Activated CD4-positive, alpha-beta T cell treated with anti-CD3 and anti-CD28 coated beads, Interleukin-2, amount 10 ng/mL, durations not matched to agents 24 days and 14 days (primary cell): ENCODE results near the gene MEN1. TPM values are rescaled to one million over a fixed set of nuclear protein-coding genes. Genes with fewer than 3 reads are reported as not detected.

Experiments
- DNase-seq: peaks from one replicate; pipeline ENCODE4 v3.0.0; 2022
- H3K27ac Mint-ChIP-seq: one replicate; pipeline ENCODE4 v1.8.0; 2022; ENCODE audit warnings: mild to moderate bottlenecking, mixed read lengths
- H3K27me3 Mint-ChIP-seq: one replicate; pipeline ENCODE4 v1.8.0; 2022; ENCODE audit warnings: mixed read lengths
- H3K36me3 Mint-ChIP-seq: one replicate; pipeline ENCODE4 v1.8.0; 2022; ENCODE audit warnings: low read depth, mild to moderate bottlenecking, mixed read lengths
- H3K4me1 Mint-ChIP-seq: one replicate; pipeline ENCODE4 v1.8.0; 2021; ENCODE audit warnings: mixed read lengths
- H3K4me3 Mint-ChIP-seq: one replicate; pipeline ENCODE4 v1.8.0; 2022; ENCODE audit warnings: mild to moderate bottlenecking, moderate library complexity, mixed read lengths
- H3K9me3 Mint-ChIP-seq: one replicate; pipeline ENCODE4 v1.8.0; 2021; ENCODE audit warnings: mixed read lengths
- intact Hi-C: fragments of 100-400 bp; cut with micrococcal nuclease; formaldehyde crosslinking; loops from one replicate; pipeline ENCODE4 v1.15.1; 2023
- total RNA-seq: library from RNA; stranded (reverse); gene quantifications from 2 replicates; pipeline ENCODE4 v1.2.3, GENCODE V29; 2022

MEN1 gene
- total RNA-seq, 1 donor from 2014 or later: 36.7 TPM

- no peak overlapping the region for H3K27ac Mint-ChIP-seq
- no peak for DNase-seq
- H3K4me3 Mint-ChIP-seq: no peak overlapping the region
- H3K9me3 Mint-ChIP-seq: no peaks in the 10 kb centered on the region
- H3K4me1 Mint-ChIP-seq: peaks cover 17% of the 10 kb centered on the region
- H3K27me3 Mint-ChIP-seq: no peaks in the 10 kb centered on the region
- intact Hi-C loops: no loop called here
- peaks cover 29% of the 10 kb centered on the region for H3K36me3 Mint-ChIP-seq
These were observed 14.1 kb downstream of the MEN1 start for GRCh38 chr11:64796047-64796756.

GRCh38 chr11:64794526-64794925 is 15.8 kb downstream of the MEN1 start:
- Mint-ChIP-seq H3K9me3 (no peaks in the 10 kb centered on the region), H3K36me3 (peaks cover 31% of the 10 kb centered on the region), H3K4me1 (peaks cover 17% of the 10 kb centered on the region), H3K27me3 (no peaks in the 10 kb centered on the region), H3K4me3 (no peak overlapping the region), H3K27ac (peak overlapping the region; percentile 48)
- intact Hi-C loops: no loop called here
- no peak for DNase-seq

- Mint-ChIP-seq H3K4me1 (peaks cover 14% of the 10 kb centered on the region), H3K4me3 (no peak overlapping the region), H3K27me3 (no peaks in the 10 kb centered on the region), H3K27ac (peak overlapping the region; percentile 76), H3K36me3 (peaks cover 28% of the 10 kb centered on the region), H3K9me3 (no peaks in the 10 kb centered on the region)
- DNase-seq: no peak
- intact Hi-C loops: no loop called here
These were observed 16.8 kb downstream of the MEN1 start for GRCh38 chr11:64793271-64794160.

GRCh38 chr11:64792482-64792881 is 17.9 kb downstream of the MEN1 start:
- H3K4me1 Mint-ChIP-seq: peaks cover 14% of the 10 kb centered on the region
- H3K4me3 Mint-ChIP-seq: no peak overlapping the region
- no peak overlapping the region for H3K27ac Mint-ChIP-seq
- no peaks in the 10 kb centered on the region for H3K9me3 Mint-ChIP-seq
- no peak for DNase-seq
- intact Hi-C loops: no loop called here
- peaks cover 31% of the 10 kb centered on the region for H3K36me3 Mint-ChIP-seq
- H3K27me3 Mint-ChIP-seq: no peaks in the 10 kb centered on the region

- H3K36me3 Mint-ChIP-seq: peaks cover 31% of the 10 kb centered on the region
- H3K9me3 Mint-ChIP-seq: no peaks in the 10 kb centered on the region
- no peak overlapping the region for H3K27ac Mint-ChIP-seq
- no peaks in the 10 kb centered on the region for H3K27me3 Mint-ChIP-seq
- no peak overlapping the region for H3K4me3 Mint-ChIP-seq
- intact Hi-C loops: no loop called here
- H3K4me1 Mint-ChIP-seq: peaks cover 14% of the 10 kb centered on the region
- DNase-seq: no peak
These were observed 18.5 kb downstream of the MEN1 start for GRCh38 chr11:64791781-64792291.

GRCh38 chr11:64790205-64791095 is 19.9 kb downstream of the MEN1 start:
- intact Hi-C loops: no loop called here

GRCh38 chr11:64789331-64790204 is 20.8 kb downstream of the MEN1 start:
- intact Hi-C loops: no loop called here
- Mint-ChIP-seq H3K36me3 (peaks cover 19% of the 10 kb centered on the region), H3K27me3 (no peaks in the 10 kb centered on the region), H3K4me3 (no peak overlapping the region), H3K9me3 (no peaks in the 10 kb centered on the region), H3K4me1 (peaks cover 10% of the 10 kb centered on the region), H3K27ac (no peak overlapping the region)
- DNase-seq: no peak

More at GRCh38 chr11:64790205-64791095, 19.9 kb downstream of the MEN1 start:
- no peak overlapping the region for H3K27ac Mint-ChIP-seq
- no peak for DNase-seq
- peaks cover 14% of the 10 kb centered on the region for H3K4me1 Mint-ChIP-seq
- H3K9me3 Mint-ChIP-seq: no peaks in the 10 kb centered on the region
- peaks cover 21% of the 10 kb centered on the region for H3K36me3 Mint-ChIP-seq
- no peaks in the 10 kb centered on the region for H3K27me3 Mint-ChIP-seq
- H3K4me3 Mint-ChIP-seq: no peak overlapping the region

- peaks cover 1% of the 10 kb centered on the region for H3K4me1 Mint-ChIP-seq
- DNase-seq: no peak
- no peaks in the 10 kb centered on the region for H3K27me3 Mint-ChIP-seq
- no peaks in the 10 kb centered on the region for H3K9me3 Mint-ChIP-seq
- intact Hi-C loops: no loop called here
- H3K4me3 Mint-ChIP-seq: no peak overlapping the region
- H3K27ac Mint-ChIP-seq: no peak overlapping the region
- H3K36me3 Mint-ChIP-seq: peaks cover 14% of the 10 kb centered on the region
These were observed 21.8 kb downstream of the MEN1 start for GRCh38 chr11:64788321-64789215.

GRCh38 chr11:64787526-64788320 is 22.6 kb downstream of the MEN1 start:
- no peak overlapping the region for H3K4me3 Mint-ChIP-seq
- DNase-seq: peak; percentile 89
- no peaks in the 10 kb centered on the region for H3K9me3 Mint-ChIP-seq
- H3K27me3 Mint-ChIP-seq: no peaks in the 10 kb centered on the region
- intact Hi-C loops: no loop called here
- H3K4me1 Mint-ChIP-seq: no peaks in the 10 kb centered on the region
- peaks cover 11% of the 10 kb centered on the region for H3K36me3 Mint-ChIP-seq
- no peak overlapping the region for H3K27ac Mint-ChIP-seq

GRCh38 chr11:64786308-64786707 is 24.0 kb downstream of the MEN1 start:
- peaks cover 13% of the 10 kb centered on the region for H3K36me3 Mint-ChIP-seq
- DNase-seq: no peak
- no peaks in the 10 kb centered on the region for H3K9me3 Mint-ChIP-seq
- no peaks in the 10 kb centered on the region for H3K27me3 Mint-ChIP-seq
- H3K4me1 Mint-ChIP-seq: no peaks in the 10 kb centered on the region
- H3K27ac Mint-ChIP-seq: no peak overlapping the region
- no peak overlapping the region for H3K4me3 Mint-ChIP-seq
- intact Hi-C loops: no loop called here

- H3K9me3 Mint-ChIP-seq: no peaks in the 10 kb centered on the region
- no peak overlapping the region for H3K27ac Mint-ChIP-seq
- no peaks in the 10 kb centered on the region for H3K27me3 Mint-ChIP-seq
- no peak overlapping the region for H3K4me3 Mint-ChIP-seq
- no peak for DNase-seq
- intact Hi-C loops: no loop called here
- H3K36me3 Mint-ChIP-seq: peaks cover 10% of the 10 kb centered on the region
- H3K4me1 Mint-ChIP-seq: peaks cover 5% of the 10 kb centered on the region
These were observed 25.4 kb downstream of the MEN1 start for GRCh38 chr11:64784813-64785581.
